HUDEP-2 (cell line): ENCODE data around the gene ZNF302.
"Not testable (repeated sequence)": the region's sequence is repeated elsewhere in the genome, so short reads cannot be mapped to it uniquely, and the experiment has no call there.

Source experiments
- DNase-seq, 76 experiments: peaks; one replicate each; lab custom pipeline; 2025; ENCODE audit not compliant: unreplicated experiment in 76 of 76; lab: John Stamatoyannopoulos, UW

The ZNF302 gene

DNA sequence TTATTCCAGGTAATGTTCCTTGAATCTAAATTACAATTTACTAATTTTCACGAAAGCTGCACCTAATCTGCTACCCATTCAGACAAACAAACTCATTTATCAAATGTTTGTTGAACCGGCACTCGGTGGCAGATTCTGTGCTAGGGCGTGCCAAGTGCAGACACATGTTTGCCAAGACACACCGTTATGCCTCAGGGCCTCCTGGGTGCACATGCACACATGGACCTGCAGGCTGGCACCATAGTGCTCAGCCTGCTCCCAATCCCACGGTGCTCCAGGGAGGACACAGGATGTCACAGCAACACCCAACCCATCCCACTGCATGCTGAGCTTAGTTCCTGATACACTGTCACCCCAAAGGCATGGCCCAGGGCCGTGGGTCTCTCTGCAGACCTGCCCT lies 8.2 kb upstream of the ZNF302 start:
- no peak for DNase-seq

DNA sequence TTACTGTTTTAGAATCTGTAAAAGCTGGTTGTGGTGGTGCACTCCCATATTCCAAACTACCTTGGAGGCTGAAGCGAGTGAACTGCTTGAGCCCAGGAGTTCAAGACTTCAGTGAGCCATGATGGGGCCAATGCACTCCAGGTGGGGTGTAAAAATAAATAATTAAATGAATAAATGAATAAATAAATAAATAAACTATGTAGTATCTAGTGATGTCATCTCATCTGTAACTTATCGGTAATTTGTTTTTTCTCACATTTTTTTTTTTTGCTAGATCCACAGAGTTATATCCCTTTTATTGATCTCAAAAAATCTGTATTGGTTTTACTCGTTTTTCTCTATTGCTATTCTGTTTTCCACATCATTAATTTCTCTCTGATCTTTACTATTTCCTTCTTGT lies 5.5 kb upstream of the ZNF302 start:
- no peak for DNase-seq

- no peak for DNase-seq
Measured at GRCh38 chr19:34673590-34673989, 3.9 kb upstream of the ZNF302 start.

- DNase-seq, result no peak
Measured at GRCh38 chr19:34675250-34675649, 2.2 kb upstream of the ZNF302 start.

DNA sequence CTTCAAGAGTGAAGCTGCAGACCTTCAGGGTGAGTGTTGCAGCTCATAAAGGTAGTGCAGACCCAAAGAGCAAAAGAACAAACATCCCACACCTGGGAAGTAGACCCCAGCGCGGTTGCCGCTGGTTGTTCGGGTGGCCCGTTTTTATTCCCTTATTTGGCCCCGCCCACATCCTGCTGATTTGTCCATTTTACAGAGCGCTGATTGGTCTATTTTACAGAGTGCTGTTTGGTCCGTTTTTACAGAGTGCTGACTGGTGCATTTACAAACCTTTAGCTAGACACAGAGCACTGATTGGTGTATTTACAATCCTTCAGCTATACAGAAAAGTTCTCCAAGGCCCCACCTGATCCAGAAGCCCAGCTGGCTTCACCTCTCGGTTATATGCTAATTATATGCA lies 1.6 kb upstream of the ZNF302 start:
- no peak for DNase-seq

DNA sequence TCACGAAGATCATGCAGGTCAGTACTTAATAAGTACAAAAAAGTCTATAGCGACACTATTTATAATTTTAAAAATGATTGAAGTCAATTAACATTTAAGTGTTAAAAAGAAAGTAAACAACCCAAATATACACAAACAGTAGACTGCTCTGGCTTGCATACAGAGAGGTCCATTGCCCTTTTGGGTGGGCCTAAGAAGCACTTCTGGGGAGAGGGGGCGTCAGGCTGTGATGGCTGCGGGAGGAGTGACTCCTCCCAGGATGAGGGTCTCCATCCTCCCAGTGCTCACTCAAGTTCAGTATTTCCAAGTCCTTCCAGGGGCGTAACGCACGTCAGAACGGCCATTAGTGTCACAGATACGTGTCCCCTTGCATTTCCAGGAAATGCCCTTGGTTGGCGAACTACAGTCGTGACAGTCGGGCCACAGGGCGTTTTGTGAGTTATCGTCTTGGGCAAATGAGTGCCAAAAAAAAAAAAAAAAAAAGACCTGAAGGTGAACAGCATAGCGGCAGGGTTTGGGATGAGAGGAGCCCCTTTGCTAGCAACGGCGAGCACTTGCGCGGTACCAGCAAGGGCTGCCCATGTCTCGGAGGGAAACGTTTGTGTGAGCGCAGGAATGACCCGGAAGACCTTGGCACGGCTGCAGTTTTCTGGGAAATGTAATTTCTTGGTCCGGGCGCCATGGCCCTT lies 637 bp upstream of the ZNF302 start, which contains the start of gene SCGB2B2:
SCGB2B2 (minus strand) TSS at position 463 of the 689 bp plus-strand sequence. CDS start 82,596 bp downstream, outside the sequence.
- peak in 71 of 76 experiments; percentile 51 to 100 (median 84) for DNase-seq

DNA sequence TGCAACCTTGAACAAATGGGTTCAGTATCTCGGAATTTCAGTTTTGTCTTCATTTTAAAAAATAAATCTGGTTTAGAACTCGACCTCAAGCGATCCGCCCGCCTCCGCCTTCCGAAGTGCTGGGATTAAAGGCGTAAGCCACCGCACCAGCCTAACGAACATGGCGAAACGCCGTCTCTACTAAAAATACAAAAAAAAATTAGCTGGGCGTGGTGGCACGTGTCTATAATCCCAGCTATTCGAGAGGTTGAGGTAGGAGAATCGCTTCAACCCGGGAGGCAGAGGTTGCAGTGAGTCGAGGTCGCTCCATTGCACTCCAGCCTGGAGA lies 571 bp downstream of the ZNF302 start:
- DNase-seq, result no peak

GRCh38 chr19:34678421-34678820 lies 943 bp downstream of the ZNF302 start:
- DNase-seq, result no peak

GRCh38 chr19:34681478-34681877 lies 4.0 kb downstream of the ZNF302 start:
- DNase-seq, result no peak

DNA sequence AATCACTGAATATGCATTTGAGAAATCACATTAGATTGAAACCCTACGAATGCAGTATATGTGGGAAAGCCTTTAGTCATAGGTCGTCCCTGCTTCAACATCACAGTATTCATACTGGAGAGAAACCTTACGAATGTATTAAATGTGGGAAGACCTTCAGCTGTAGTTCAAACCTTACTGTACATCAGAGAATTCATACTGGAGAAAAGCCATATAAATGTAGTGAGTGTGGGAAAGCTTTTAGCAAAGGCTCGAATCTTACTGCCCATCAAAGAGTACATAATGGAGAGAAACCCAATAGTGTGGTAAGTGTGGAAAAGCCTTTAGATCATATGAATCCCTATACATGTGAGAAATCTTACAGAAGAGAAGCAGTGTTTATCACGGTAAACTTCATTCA lies 7.8 kb downstream of the ZNF302 start:
- not testable (repeated sequence) for DNase-seq

DNA sequence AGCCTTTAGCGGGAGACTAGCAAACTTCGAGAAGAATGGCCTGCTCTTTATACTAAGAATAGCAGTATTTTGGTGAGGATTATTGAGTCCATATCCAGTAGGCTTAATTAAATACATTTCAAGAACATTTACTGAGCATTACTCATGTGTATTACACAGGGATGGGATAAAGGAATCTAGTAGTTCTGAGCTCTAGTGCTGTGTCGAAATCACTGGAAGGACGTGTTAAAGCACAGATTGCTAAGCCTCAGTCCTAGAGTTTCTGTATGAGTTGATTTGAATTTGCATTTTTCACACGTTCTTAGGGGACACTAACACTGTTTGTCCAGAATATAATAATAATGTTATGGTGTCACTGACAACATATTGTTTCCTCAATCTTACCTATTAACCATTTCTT lies 9.0 kb downstream of the ZNF302 start:
- no peak for DNase-seq

- no peak for DNase-seq
Measured at GRCh38 chr19:34687348-34687747, 9.9 kb downstream of the ZNF302 start.

DNA sequence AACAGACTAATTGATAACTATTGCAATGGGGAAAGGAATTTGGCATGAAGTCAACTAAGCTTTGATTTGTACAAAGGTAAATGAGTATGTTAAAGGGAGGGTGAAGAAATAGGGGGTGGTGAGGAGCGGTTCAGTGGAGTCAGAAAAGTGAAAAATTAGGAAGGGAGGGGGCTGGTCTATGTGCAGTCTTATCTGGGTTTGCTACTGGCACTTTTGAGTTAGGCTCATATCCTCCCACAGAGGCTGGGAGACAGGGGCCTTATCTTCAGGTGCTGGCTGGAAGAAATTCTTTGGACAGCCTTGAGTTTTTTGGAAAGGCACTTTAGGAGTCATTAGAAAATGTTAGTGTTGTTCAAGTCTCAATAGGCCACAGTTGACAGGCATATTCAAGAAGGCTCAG lies 11.1 kb downstream of the ZNF302 start:
- DNase-seq, result no peak

GRCh38 chr19:34690372-34690771 lies 12.9 kb downstream of the ZNF302 start:
- no peak for DNase-seq

GRCh38 chr19:34692549-34692948 lies 15.1 kb downstream of the ZNF302 start:
- DNase-seq, result no peak

DNA sequence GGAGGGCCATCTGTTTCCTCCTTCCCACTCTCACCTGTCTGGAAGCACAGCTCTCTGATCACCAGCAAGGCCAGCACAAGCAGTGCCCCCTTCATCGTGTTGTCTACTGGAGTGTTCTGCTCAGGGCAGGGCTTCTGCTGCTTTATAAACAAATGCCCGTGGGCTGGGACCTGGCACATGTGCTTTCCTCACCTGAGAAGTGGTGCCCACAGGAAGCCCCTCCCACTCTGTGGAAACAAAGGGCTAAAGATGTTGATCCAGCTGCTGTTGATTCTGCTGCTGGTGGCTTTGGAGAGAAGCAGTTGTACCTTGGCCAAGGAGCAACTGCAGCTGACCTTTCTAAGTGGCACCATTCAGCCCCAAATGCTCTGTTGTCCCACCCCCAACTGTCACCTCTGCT lies 30.2 kb downstream of the ZNF302 start:
- DNase-seq, result no peak

DNA sequence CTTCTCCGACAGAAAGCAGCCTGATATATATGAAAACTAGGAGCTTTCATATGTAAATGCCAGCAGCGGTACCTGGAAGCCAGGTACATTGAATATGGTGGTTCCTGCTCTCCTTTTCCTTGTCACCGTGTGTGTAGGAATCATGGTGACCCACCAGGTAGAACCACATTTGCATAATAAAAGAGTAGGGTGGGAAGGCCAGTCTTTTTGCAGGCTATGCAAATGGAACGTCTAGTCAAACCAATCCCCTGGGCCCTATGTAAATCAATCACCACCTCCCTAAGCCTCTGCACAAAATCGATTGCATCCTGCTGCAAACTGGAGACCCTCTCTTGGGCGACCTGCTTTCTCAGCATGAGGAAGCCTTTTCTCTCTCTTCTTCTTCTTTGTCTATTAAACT lies 34.4 kb downstream of the ZNF302 start:
- no peak for DNase-seq

DNA sequence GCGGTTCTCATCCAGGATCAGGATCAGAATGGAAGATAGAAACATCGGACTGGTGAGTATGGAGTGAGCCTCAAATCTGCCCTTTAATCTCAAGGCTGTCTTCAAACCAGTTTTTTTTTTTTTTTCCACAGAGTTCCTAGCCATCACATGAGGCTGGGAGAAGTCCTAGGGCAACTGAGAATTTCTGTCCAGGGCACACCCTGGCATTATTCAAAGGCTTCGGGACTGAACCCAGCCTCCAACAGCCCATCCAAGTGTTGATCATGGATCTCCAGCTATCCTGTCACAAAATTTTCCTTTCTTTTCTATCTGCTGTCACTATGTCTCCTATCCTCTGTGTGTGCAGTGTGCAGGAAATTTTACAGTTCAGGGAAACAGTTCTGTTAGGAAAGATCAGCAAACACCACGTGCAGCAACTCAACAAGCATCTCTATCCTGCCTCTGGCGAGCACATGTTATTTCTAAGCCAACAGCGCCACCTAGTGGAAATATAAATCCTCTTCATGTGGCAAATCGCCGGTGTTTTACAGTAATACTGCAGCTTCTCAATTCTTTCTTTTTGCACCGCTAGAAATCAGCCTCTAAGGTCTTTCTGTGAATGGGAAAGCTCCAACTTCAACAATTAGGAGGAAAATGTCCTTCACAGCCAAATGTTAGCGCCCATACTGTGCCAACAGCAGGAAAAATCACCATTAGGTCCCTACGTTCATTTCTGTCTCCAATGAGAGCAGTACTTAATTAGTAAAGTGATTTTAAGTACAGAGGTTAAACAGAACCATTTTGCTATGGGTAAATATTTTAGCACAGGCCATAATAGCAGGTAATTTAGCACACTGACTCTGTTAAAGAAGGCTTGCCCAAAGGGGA lies 35.1 kb downstream of the ZNF302 start:
- peak in 53 of 76 experiments; percentile 4 to 85 (median 57) for DNase-seq

- DNase-seq, result no peak
Measured at GRCh38 chr19:34713262-34713637, 35.8 kb downstream of the ZNF302 start.

DNA sequence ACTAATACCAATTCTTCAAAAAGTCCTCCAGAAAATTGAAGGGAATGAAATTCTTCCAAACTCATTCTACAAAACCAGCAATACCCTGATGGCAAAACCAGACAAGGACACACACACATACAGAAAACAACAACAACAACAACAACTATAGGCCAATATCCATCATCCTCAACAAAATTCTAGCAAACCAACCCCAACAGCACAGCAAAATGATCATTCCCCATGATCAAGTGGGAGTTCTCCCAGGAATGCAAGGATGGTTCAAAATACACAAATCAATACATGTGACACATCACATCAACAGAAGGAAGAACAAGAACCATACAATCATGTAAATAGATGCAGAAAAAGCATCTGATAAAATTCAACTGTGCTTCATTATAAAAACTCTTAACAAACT lies 37.9 kb downstream of the ZNF302 start:
- DNase-seq, result no peak

- DNase-seq, result no peak
Measured at GRCh38 chr19:34722353-34722752, 44.9 kb downstream of the ZNF302 start.

GRCh38 chr19:34725400-34725799 lies 47.9 kb downstream of the ZNF302 start:
- DNase-seq, result no peak
